Measurements from ENCODE around the gene ZNF28.
"Not testable (repeated sequence)": the region's sequence is repeated elsewhere in the genome, so short reads cannot be mapped to it uniquely, and the experiment has no call there.

GRCh38 chr19:52847352-52847751 is 25.9 kb upstream of the ZNF28 start:
- not testable (repeated sequence) for TF ChIP-seq TAF1 (IDR thresholded peaks at IDR 0.05; ENCODE audit: borderline replicate concordance, low read depth, low read length); JUND (IDR thresholded peaks at IDR 0.05); POLR2AphosphoS5 (IDR thresholded peaks at IDR 0.05; ENCODE audit: low read depth, low read length); MXI1 (IDR thresholded peaks at IDR 0.05; ENCODE audit: low read depth, low read length); CTCF (IDR thresholded peaks at IDR 0.05); EP300 (IDR thresholded peaks at IDR 0.05; ENCODE audit: borderline replicate concordance in 1 of 2, low read depth in 1 of 2, low read length in 1 of 2); SIN3A (IDR thresholded peaks at IDR 0.05; ENCODE audit: borderline replicate concordance, low read depth, low read length); MAX (IDR thresholded peaks at IDR 0.05; ENCODE audit: low read depth); REST (IDR thresholded peaks at IDR 0.05; ENCODE audit: low read depth, low read length); SMC3 (IDR thresholded peaks at IDR 0.05; ENCODE audit: low read depth, low read length); NFIC (IDR thresholded peaks at IDR 0.05; ENCODE audit: borderline replicate concordance); EZH2phosphoT487 (IDR thresholded peaks at IDR 0.05; ENCODE audit: borderline replicate concordance, low read depth)

Measured in SK-N-SH (cell line).